GM12878 (cell line): ENCODE results near the gene LSM14A. TPM values are rescaled to one million over a fixed set of nuclear protein-coding genes. Genes with fewer than 3 reads are reported as not detected.

Source experiments
- ATAC-seq: fragments of 200-7000 bp; cut with Tn5 transposase; 3 replicates; pipeline ENCODE4 v1.9.1; 2020; ENCODE audit warnings: mild to moderate bottlenecking, moderate library complexity
- BruUV-seq: library from RNA; stranded (reverse); fragments of 400-500 nt; replicated peaks from 2 replicates; lab custom pipeline; 2021; lab: Mats Ljungman, UMichigan
- CTCF ChIA-PET: fragments of 300-600 bp; sonication (Branson Sonifier 250); formaldehyde crosslinking; extraction: SDS; loops from one replicate; lab custom pipeline; 2021; ENCODE audit warnings: inconsistent platforms; lab: Yijun Ruan, JAX
- POLR2A ChIA-PET: fragments of 350-600 bp; formaldehyde crosslinking; extraction: SDS; loops from one replicate; lab custom pipeline; 2021; ENCODE audit warnings: inconsistent platforms; lab: Charles Lee
- RAD21 ChIA-PET: fragments of 300-600 bp; sonication (Branson Sonifier 250); formaldehyde crosslinking; loops from one replicate; lab custom pipeline; 2023; ENCODE audit warnings: antibody characterized with exemption; ENCODE audit not compliant: unreplicated experiment; lab: Charles Lee
- SMC1A ChIA-PET: fragments of 300-600 bp; sonication (Branson Sonifier 250); formaldehyde crosslinking; loops from one replicate; lab custom pipeline; 2023; ENCODE audit not compliant: unreplicated experiment, uncharacterized antibody; lab: Charles Lee
- DNase-seq: peaks from one replicate; pipeline ENCODE4 v3.0.0-alpha.2; 2011; ENCODE audit warnings: low read depth, low spot score
- FAIRE-seq: peaks from 3 replicates; lab custom pipeline; 2011; peaks lifted over from hg19 to GRCh38; lab: Jason Lieb, UNC
- H2AFZ ChIP-seq: 2 replicates; pipeline ENCODE4 v1.6.0; 2011; ENCODE audit warnings: low read depth, low read length, control low read depth; ENCODE audit not compliant: control insufficient read depth
- H3K27ac ChIP-seq: 2 replicates; pipeline ENCODE4 v1.5.1; 2011; ENCODE audit warnings: control low read depth; ENCODE audit not compliant: control insufficient read depth, insufficient read depth
- H3K27me3 ChIP-seq, 2 experiments: replicated peaks in 1 of 2; 2 replicates each; pipeline versions ENCODE4 v1.6.0 to v1.6.1; 2011; ENCODE audit warnings: low read length in 1 of 2; ENCODE audit not compliant: control insufficient read depth in 2 of 2, insufficient read depth in 2 of 2
- H3K36me3 ChIP-seq, 2 experiments: 2 replicates each; pipeline ENCODE4 v1.5.1; 2011; ENCODE audit warnings: low read length in 1 of 2; ENCODE audit not compliant: control insufficient read depth in 2 of 2, insufficient read depth in 2 of 2
- H3K4me1 ChIP-seq: 2 replicates; pipeline ENCODE4 v1.6.1; 2011; ENCODE audit warnings: mild to moderate bottlenecking, low read length, moderate library complexity, mixed read lengths; ENCODE audit not compliant: control insufficient read depth, insufficient read depth
- H3K4me2 ChIP-seq: 2 replicates; pipeline ENCODE4 v1.6.0; 2011; ENCODE audit warnings: control low read depth; ENCODE audit not compliant: control insufficient read depth, insufficient read depth
- H3K4me3 ChIP-seq: fragments of 200-600 bp; sonication (generic); 2 replicates; pipeline ENCODE4 v1.5.1; 2016
- H3K79me2 ChIP-seq: 2 replicates; pipeline ENCODE4 v1.6.0; 2011; ENCODE audit warnings: low read length; ENCODE audit not compliant: control insufficient read depth, insufficient read depth
- H3K9ac ChIP-seq: 2 replicates; pipeline ENCODE4 v1.8.0; 2011; ENCODE audit warnings: low read length, control low read depth, mixed read lengths; ENCODE audit not compliant: control insufficient read depth, insufficient read depth
- H3K9me3 ChIP-seq: replicated peaks from 3 replicates; pipeline ENCODE4 v1.5.1; 2011; ENCODE audit warnings: mild to moderate bottlenecking, low read length; ENCODE audit not compliant: control insufficient read depth, insufficient read depth
- H4K20me1 ChIP-seq: 2 replicates; pipeline ENCODE4 v1.6.0; 2011; ENCODE audit not compliant: control insufficient read depth, insufficient read depth
- BACH1 ChIP-seq: fragments of 450-650 bp; IDR thresholded peaks from 2 replicates; pipeline ENCODE4 v1.6.1; 2017; ENCODE audit warnings: mild to moderate bottlenecking, borderline replicate concordance
- BMI1 ChIP-seq: fragments of 450-650 bp; IDR thresholded peaks from 2 replicates; pipeline ENCODE4 v1.6.1; 2016; ENCODE audit warnings: mild to moderate bottlenecking, moderate library complexity, borderline replicate concordance
- HDAC2 ChIP-seq: fragments of 200-600 bp; sonication (generic); IDR thresholded peaks from 2 replicates; pipeline ENCODE4 v1.6.1; 2017
- KDM1A ChIP-seq: fragments of 200-600 bp; sonication (generic); IDR thresholded peaks from 2 replicates; pipeline ENCODE4 v1.6.1; 2016; ENCODE audit warnings: borderline replicate concordance
- NFXL1 ChIP-seq: fragments of 450-650 bp; IDR thresholded peaks from 2 replicates; pipeline ENCODE4 v1.6.1; 2017; ENCODE audit warnings: antibody characterized with exemption, mild to moderate bottlenecking, borderline replicate concordance
- PAX8 ChIP-seq: fragments of 450-650 bp; IDR thresholded peaks from 2 replicates; pipeline ENCODE4 v1.6.1; 2017; ENCODE audit warnings: mild to moderate bottlenecking, moderate library complexity
- POLR2A ChIP-seq: IDR thresholded peaks from 2 replicates; pipeline ENCODE4 v1.6.1; 2011; ENCODE audit warnings: low read depth, mild to moderate bottlenecking, low read length
- SRF ChIP-seq, 2 experiments: IDR thresholded peaks; 2 replicates each; pipeline ENCODE4 v1.6.1; 2011; ENCODE audit warnings: low read depth in 2 of 2, low read length in 2 of 2, mild to moderate bottlenecking in 1 of 2, moderate library complexity in 1 of 2
- TAF1 ChIP-seq: IDR thresholded peaks from 2 replicates; pipeline ENCODE4 v1.6.1; 2011; ENCODE audit warnings: mild to moderate bottlenecking, low read depth, low read length, borderline replicate concordance
- TBL1XR1 ChIP-seq: IDR thresholded peaks from 2 replicates; pipeline ENCODE4 v1.6.1; 2012; ENCODE audit warnings: low read depth, low read length, improper control_type of control experiment
- WGBS: methylation state at CpG from one replicate; pipeline ENCODE4 v1.1.6; 2016; ENCODE audit warnings: low lambda C conversion rate; ENCODE audit not compliant: insufficient replicate concordance, insufficient coverage; ENCODE audit errors: missing lambda C conversion rate; 5-methylcytosine and 5-hydroxymethylcytosine counted together
- in situ Hi-C: fragments of 300-500 bp; cut with MboI; formaldehyde crosslinking; loops from 9 replicates; pipeline ENCODE4 v1.14.3; 2018; ENCODE audit warnings: mixed read lengths
- intact Hi-C: fragments of 100-400 bp; cut with micrococcal nuclease; formaldehyde crosslinking; loops from one replicate; pipeline ENCODE4 v1.14.2; 2022; ENCODE audit not compliant: unreplicated experiment
- polyA plus RNA-seq, 11 experiments: library from polyadenylated mRNA; depleted of rRNA in 4 of 11; unstranded in 6 of 11; stranded (reverse) in 5 of 11; fragments of >200 nt; fragmentation: Nextera tagmentation in 4 of 11; fragmentation: Illumina TruSeq in 1 of 11; extraction: Ambion mirVana in 4 of 11; extraction: Trizol in 1 of 11; gene quantifications; 1 replicate in 1 of 11; 2 replicates in 10 of 11; pipeline versions ENCODE4 v1.2.1 to v1.2.3, GENCODE V29; 2011 to 2016; ENCODE audit warnings: inconsistent platforms in 2 of 11, missing spikeins in 2 of 11, low read depth in 1 of 11
- total RNA-seq, 4 experiments: library from RNA; depleted of rRNA in 3 of 4; stranded (reverse); fragments of >200 nt in 3 of 4; fragmentation: Illumina TruSeq in 1 of 4; extraction: Trizol in 1 of 4; gene quantifications; 2 replicates each; pipeline versions ENCODE4 v1.2.1 to v1.2.3, GENCODE V29; 2013 to 2021
- TF ChIP-seq, protein P1 (sequence below): fragments of 450-650 bp; formaldehyde crosslinking; IDR thresholded peaks from 2 replicates; pipeline ENCODE4 v1.5.0; 2022; ENCODE audit warnings: mild to moderate bottlenecking, missing genetic modification characterization
- TF ChIP-seq, protein P2 (sequence below): IDR thresholded peaks from 2 replicates; pipeline ENCODE4 v1.6.1; 2011; ENCODE audit warnings: mild to moderate bottlenecking, low read depth, low read length, moderate library complexity; ENCODE audit not compliant: insufficient replicate concordance
- TF ChIP-seq, protein P3 (sequence below): fragments of 450-650 bp; IDR thresholded peaks from 2 replicates; pipeline ENCODE4 v1.6.1; 2017; ENCODE audit warnings: low read depth, mild to moderate bottlenecking, moderate library complexity
- TF ChIP-seq, protein P4 (sequence below): IDR thresholded peaks from 2 replicates; pipeline ENCODE4 v1.6.1; 2012; ENCODE audit warnings: low read depth, low read length, improper control_type of control experiment

LSM14A gene
- total and polyA plus RNA-seq, 10 of the 15 experiments (the other 5 are each of a cell fraction or from before 2014, with no cell fraction given) = 21.9 to 193 (median 89.4) TPM

DNA sequence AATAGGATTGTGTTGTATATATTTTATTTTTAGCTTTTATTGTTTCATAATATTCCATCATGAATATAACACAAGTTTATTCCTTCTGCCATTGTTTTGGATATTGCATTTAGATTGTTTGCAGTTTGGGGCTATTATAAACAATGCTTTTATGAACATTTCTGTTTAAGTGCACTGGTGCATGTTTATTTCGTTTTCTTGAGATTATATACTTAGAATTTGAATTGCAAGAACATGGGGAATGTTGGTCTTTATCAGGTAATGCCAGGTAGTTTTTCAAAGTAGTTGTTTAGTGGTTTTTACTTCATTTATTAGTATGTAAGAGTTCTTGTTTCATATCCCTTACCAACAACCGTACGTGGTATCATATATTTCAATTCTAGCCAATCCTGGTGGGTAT, 4.3 kb downstream of the LSM14A start:
- no peak overlapping the region for H3K27ac ChIP-seq
- TF ChIP-seq TAF1 (no peak), SRF (IDR thresholded peaks at IDR 0.05; ENCODE audit: low read depth in 2 of 2, low read length in 2 of 2) (no peak), POLR2A (no peak), BMI1 (no peak), KDM1A (no peak), NFXL1 (no peak), TBL1XR1 (no peak), HDAC2 (no peak), PAX8 (no peak), BACH1 (no peak)
- TF ChIP-seq, protein P1, sequence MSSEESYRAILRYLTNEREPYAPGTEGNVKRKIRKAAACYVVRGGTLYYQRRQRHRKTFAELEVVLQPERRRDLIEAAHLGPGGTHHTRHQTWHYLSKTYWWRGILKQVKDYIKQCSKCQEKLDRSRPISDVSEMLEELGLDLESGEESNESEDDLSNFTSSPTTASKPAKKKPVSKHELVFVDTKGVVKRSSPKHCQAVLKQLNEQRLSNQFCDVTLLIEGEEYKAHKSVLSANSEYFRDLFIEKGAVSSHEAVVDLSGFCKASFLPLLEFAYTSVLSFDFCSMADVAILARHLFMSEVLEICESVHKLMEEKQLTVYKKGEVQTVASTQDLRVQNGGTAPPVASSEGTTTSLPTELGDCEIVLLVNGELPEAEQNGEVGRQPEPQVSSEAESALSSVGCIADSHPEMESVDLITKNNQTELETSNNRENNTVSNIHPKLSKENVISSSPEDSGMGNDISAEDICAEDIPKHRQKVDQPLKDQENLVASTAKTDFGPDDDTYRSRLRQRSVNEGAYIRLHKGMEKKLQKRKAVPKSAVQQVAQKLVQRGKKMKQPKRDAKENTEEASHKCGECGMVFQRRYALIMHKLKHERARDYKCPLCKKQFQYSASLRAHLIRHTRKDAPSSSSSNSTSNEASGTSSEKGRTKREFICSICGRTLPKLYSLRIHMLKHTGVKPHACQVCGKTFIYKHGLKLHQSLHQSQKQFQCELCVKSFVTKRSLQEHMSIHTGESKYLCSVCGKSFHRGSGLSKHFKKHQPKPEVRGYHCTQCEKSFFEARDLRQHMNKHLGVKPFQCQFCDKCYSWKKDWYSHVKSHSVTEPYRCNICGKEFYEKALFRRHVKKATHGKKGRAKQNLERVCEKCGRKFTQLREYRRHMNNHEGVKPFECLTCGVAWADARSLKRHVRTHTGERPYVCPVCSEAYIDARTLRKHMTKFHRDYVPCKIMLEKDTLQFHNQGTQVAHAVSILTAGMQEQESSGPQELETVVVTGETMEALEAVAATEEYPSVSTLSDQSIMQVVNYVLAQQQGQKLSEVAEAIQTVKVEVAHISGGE (CRISPR knock-in tag) = no peak
- TF ChIP-seq, protein P2, sequence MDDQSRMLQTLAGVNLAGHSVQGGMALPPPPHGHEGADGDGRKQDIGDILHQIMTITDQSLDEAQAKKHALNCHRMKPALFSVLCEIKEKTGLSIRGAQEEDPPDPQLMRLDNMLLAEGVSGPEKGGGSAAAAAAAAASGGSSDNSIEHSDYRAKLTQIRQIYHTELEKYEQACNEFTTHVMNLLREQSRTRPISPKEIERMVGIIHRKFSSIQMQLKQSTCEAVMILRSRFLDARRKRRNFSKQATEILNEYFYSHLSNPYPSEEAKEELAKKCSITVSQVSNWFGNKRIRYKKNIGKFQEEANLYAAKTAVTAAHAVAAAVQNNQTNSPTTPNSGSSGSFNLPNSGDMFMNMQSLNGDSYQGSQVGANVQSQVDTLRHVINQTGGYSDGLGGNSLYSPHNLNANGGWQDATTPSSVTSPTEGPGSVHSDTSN = no peak
- TF ChIP-seq, protein P3, sequence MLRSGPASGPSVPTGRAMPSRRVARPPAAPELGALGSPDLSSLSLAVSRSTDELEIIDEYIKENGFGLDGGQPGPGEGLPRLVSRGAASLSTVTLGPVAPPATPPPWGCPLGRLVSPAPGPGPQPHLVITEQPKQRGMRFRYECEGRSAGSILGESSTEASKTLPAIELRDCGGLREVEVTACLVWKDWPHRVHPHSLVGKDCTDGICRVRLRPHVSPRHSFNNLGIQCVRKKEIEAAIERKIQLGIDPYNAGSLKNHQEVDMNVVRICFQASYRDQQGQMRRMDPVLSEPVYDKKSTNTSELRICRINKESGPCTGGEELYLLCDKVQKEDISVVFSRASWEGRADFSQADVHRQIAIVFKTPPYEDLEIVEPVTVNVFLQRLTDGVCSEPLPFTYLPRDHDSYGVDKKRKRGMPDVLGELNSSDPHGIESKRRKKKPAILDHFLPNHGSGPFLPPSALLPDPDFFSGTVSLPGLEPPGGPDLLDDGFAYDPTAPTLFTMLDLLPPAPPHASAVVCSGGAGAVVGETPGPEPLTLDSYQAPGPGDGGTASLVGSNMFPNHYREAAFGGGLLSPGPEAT = no peak
- TF ChIP-seq, protein P4, sequence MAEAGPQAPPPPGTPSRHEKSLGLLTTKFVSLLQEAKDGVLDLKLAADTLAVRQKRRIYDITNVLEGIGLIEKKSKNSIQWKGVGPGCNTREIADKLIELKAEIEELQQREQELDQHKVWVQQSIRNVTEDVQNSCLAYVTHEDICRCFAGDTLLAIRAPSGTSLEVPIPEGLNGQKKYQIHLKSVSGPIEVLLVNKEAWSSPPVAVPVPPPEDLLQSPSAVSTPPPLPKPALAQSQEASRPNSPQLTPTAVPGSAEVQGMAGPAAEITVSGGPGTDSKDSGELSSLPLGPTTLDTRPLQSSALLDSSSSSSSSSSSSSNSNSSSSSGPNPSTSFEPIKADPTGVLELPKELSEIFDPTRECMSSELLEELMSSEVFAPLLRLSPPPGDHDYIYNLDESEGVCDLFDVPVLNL = no peak
- H2AFZ ChIP-seq = no peak overlapping the region
- H3K4me3 ChIP-seq = peak overlapping the region; percentile 42
- H3K36me3 ChIP-seq = peaks cover 0 to 3% of the 10 kb centered on the region in 2 experiments; a peak in 2 of 4 replicates
- peak overlapping the region; percentile 43 for H3K4me2 ChIP-seq
- ATAC-seq (no peak), FAIRE-seq (no peak), DNase-seq (no peak)
- H4K20me1 ChIP-seq = no peaks in the 10 kb centered on the region
- WGBS = 4% methylated on average over 3 of the region's 3 CpGs
- ChIA-PET CTCF (interaction anchor here (1.0 to 3.9 kb wide), 3 partner anchors 34 to 50 kb away, joined by 3 to 20 read pairs (median 4); no protein-coding TSS in a partner anchor), SMC1A (interaction anchor here (0.6 to 2.8 kb wide), 7 partner anchors 8 to 317 kb away, joined by 3 to 21 read pairs (median 4); no protein-coding TSS in a partner anchor), POLR2A (interaction anchor here (1.0 to 2.0 kb wide), 2 partner anchors 12 to 16 kb away, joined by 5 to 7 read pairs; no protein-coding TSS in a partner anchor), RAD21 (interaction anchor here (1.6 to 3.1 kb wide), 2 partner anchors 12 to 134 kb away, joined by 3 to 11 read pairs; no protein-coding TSS in a partner anchor)
- no peaks in the 10 kb centered on the region for H3K9me3 ChIP-seq
- peaks cover 5% of the 10 kb centered on the region for H3K4me1 ChIP-seq
- no TSS peak for BruUV-seq
- intact Hi-C loops (no loop called here), in situ Hi-C loops (no loop called here)
- H3K79me2 ChIP-seq = peaks cover 99% of the 10 kb centered on the region
- H3K9ac ChIP-seq = peak overlapping the region; percentile 2
- no peaks in the 10 kb centered on the region for H3K27me3 ChIP-seq
